ENCODE results near the gene TRABD2B. TPM values are rescaled to one million over a fixed set of nuclear protein-coding genes. Genes with fewer than 3 reads are reported as not detected.

The TRABD2B gene
- total RNA-seq, 2 experiments from 2014 or later, result not detected

GRCh38 chr1:48006264-48006663 lies 9.1 kb upstream of the TRABD2B start:
- peaks cover 11% of the 10 kb centered on the region for H3K27me3 Mint-ChIP-seq
- POLR2A ChIA-PET, result no interaction called here
- H3K4me3 Mint-ChIP-seq, result no peak overlapping the region
- H3K36me3 Mint-ChIP-seq, result peaks cover 1% of the 10 kb centered on the region
- no peaks in the 10 kb centered on the region for H3K9me3 Mint-ChIP-seq
- DNase-seq (no peak), ATAC-seq (ENCODE audit: low read depth) (no peak)
- no peak overlapping the region for H3K27ac Mint-ChIP-seq
- no peaks in the 10 kb centered on the region for H3K4me1 Mint-ChIP-seq

DNA sequence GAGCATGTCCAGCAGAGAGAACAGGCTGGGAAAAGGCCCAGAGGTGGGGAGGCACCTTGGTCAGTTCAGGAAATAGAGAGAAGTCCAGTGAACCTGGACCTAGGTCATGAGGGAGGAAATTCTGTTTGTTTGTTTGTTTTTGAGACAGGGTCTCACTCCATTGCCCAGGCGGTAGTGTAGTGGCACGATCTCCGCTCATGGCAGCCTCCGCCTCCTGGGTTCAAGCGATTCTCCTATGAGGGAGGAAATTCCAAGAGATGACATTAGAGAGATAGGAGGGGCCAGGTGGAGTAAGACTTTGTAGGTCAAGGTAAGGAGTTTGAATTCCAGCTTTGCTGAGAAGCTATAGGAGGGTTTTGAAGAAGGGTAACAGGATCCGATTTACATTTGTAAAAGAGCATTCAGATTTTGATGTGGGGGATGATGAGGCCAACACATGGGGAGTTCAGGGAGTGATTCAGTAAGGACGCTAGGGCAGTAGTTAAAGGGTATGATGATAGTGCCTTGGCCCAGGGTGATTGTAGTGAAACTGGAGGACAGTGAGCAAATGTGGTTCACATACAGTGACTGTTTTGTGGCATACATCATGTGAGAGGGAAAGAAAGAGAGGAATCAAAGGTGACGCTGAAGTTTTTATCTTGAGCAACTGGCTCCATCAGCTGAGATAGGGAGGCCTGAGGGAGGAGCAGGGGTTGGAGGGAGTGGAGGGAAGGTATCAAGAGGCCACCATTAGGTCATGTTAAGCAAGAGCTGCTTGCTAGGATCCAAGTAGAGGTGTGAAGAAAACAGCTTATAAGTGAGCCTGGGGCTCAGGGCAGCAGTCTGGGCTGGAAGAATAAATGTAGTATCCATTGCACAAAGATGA lies 8.3 kb upstream of the TRABD2B start:
- Mint-ChIP-seq H3K4me3 (no peak overlapping the region), H3K36me3 (no peaks in the 10 kb centered on the region), H3K4me1 (no peaks in the 10 kb centered on the region), H3K27me3 (peaks cover 6% of the 10 kb centered on the region), H3K9me3 (no peaks in the 10 kb centered on the region), H3K27ac (no peak overlapping the region)
- POLR2A ChIA-PET, result no interaction called here
- no peak for ATAC-seq (ENCODE audit: low read depth)
- DNase-seq, result no peak

GRCh38 chr1:48003741-48004531 lies 6.8 kb upstream of the TRABD2B start:
- ATAC-seq (ENCODE audit: low read depth), result no peak
- Mint-ChIP-seq H3K36me3 (no peaks in the 10 kb centered on the region), H3K4me1 (no peaks in the 10 kb centered on the region), H3K27ac (no peak overlapping the region), H3K27me3 (peaks cover 15% of the 10 kb centered on the region), H3K9me3 (no peaks in the 10 kb centered on the region), H3K4me3 (no peak overlapping the region)
- DNase-seq, result no peak
- POLR2A ChIA-PET, result no interaction called here

- Mint-ChIP-seq H3K4me3 (no peak overlapping the region), H3K4me1 (peaks cover 1% of the 10 kb centered on the region), H3K36me3 (no peaks in the 10 kb centered on the region), H3K9me3 (no peaks in the 10 kb centered on the region), H3K27ac (no peak overlapping the region), H3K27me3 (peaks cover 27% of the 10 kb centered on the region)
- ATAC-seq (ENCODE audit: low read depth) (no peak), DNase-seq (no peak)
- POLR2A ChIA-PET, result no interaction called here
These were observed 5.0 kb upstream of the TRABD2B start for GRCh38 chr1:48002142-48002541.

DNA sequence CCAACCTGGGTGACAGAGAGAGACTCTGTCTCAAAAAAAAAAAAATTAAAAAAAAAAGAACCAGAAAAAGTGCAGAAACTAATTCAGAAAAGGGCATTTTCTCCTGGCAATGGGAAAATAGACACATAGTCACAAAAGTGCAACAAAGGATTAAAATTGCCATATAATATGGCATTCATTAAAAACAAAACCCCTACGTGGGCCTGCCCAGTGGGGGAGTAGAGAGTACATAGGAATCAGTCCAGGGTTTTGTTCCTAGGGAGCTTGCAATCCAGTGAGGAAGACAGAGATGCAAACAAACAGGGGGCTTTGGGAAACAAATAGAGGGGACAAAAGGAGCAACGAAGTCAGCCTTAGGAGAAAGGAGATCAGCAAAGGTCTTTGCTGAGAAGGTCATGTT lies 4.5 kb upstream of the TRABD2B start:
- no peak overlapping the region for H3K4me3 Mint-ChIP-seq
- H3K27ac Mint-ChIP-seq, result no peak overlapping the region
- no peak for ATAC-seq (ENCODE audit: low read depth)
- H3K36me3 Mint-ChIP-seq, result no peaks in the 10 kb centered on the region
- peaks cover 1% of the 10 kb centered on the region for H3K4me1 Mint-ChIP-seq
- POLR2A ChIA-PET, result no interaction called here
- no peaks in the 10 kb centered on the region for H3K9me3 Mint-ChIP-seq
- peaks cover 27% of the 10 kb centered on the region for H3K27me3 Mint-ChIP-seq
- no peak for DNase-seq

- DNase-seq, result no peak
- no peaks in the 10 kb centered on the region for H3K9me3 Mint-ChIP-seq
- H3K36me3 Mint-ChIP-seq, result no peaks in the 10 kb centered on the region
- ATAC-seq (ENCODE audit: low read depth), result no peak
- H3K27me3 Mint-ChIP-seq, result peaks cover 32% of the 10 kb centered on the region
- no peak overlapping the region for H3K4me3 Mint-ChIP-seq
- H3K4me1 Mint-ChIP-seq, result peaks cover 1% of the 10 kb centered on the region
- H3K27ac Mint-ChIP-seq, result no peak overlapping the region
- POLR2A ChIA-PET, result no interaction called here
These were observed 3.7 kb upstream of the TRABD2B start for GRCh38 chr1:48000883-48001282.

- no peaks in the 10 kb centered on the region for H3K9me3 Mint-ChIP-seq
- no peak overlapping the region for H3K27ac Mint-ChIP-seq
- DNase-seq (no peak), ATAC-seq (ENCODE audit: low read depth) (no peak)
- H3K27me3 Mint-ChIP-seq, result peaks cover 44% of the 10 kb centered on the region
- no peaks in the 10 kb centered on the region for H3K36me3 Mint-ChIP-seq
- POLR2A ChIA-PET, result no interaction called here
- H3K4me3 Mint-ChIP-seq, result no peak overlapping the region
- H3K4me1 Mint-ChIP-seq, result peaks cover 1% of the 10 kb centered on the region
These were observed 1.9 kb upstream of the TRABD2B start for GRCh38 chr1:47999097-47999496.

GRCh38 chr1:47998396-47998990 lies 1.3 kb upstream of the TRABD2B start:
- Mint-ChIP-seq H3K9me3 (no peaks in the 10 kb centered on the region), H3K4me1 (peaks cover 1% of the 10 kb centered on the region), H3K27me3 (peaks cover 44% of the 10 kb centered on the region), H3K4me3 (peak overlapping the region; percentile 52), H3K27ac (no peak overlapping the region), H3K36me3 (no peaks in the 10 kb centered on the region)
- POLR2A ChIA-PET, result no interaction called here
- ATAC-seq (ENCODE audit: low read depth) (no peak), DNase-seq (no peak)

DNA sequence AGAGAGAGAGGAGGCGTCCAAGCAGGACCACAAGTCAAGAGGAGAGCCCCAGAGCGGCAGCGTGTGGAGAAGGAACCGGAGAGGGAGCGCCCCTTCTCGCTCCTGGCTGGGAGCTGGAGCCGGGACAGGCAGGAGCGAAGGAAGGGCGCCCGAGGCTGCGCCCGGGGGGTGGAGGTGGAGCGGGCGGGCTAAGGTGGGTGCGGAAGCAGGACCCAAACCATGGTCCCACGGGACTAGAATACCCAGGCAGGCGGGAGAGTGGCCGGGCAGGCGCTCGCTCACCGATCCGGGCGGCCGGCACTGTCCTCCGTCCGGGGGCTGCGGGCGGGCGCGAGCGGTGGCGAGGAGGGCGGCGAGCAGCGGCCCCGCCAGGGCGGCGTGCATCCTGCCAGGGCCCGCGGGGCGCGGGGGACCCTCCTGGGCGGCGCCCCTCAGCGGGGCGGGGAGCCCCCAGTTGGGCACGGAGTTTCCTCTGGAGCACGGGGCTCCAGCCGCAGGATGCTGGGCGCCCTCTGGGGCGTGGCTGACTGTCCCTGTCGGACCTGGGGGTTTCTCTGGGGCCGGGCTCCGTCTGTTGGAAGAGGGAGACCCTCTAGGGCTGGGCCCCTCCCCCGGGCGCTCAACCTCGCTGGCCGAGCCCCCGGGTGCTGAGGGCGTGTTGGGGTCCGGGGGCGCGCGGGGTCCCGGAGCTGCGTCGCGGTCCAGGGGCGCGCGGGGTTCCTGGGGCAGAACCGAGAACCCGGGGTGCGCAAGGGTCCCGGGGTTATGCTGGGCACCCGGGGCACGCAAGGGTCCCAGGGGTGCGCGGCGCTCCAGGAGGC lies 569 bp downstream of the TRABD2B start:
- no peaks in the 10 kb centered on the region for H3K9me3 Mint-ChIP-seq
- POLR2A ChIA-PET, result no interaction called here
- peaks cover 1% of the 10 kb centered on the region for H3K4me1 Mint-ChIP-seq
- DNase-seq (no peak), ATAC-seq (ENCODE audit: low read depth) (no peak)
- H3K27ac Mint-ChIP-seq, result no peak overlapping the region
- H3K4me3 Mint-ChIP-seq, result peak overlapping the region; percentile 40
- H3K27me3 Mint-ChIP-seq, result peaks cover 49% of the 10 kb centered on the region
- no peaks in the 10 kb centered on the region for H3K36me3 Mint-ChIP-seq

GRCh38 chr1:47996060-47996405 lies 1.2 kb downstream of the TRABD2B start:
- H3K4me3 Mint-ChIP-seq, result peak overlapping the region; percentile 40
- DNase-seq, result no peak
- no peak overlapping the region for H3K27ac Mint-ChIP-seq
- H3K27me3 Mint-ChIP-seq, result peaks cover 50% of the 10 kb centered on the region
- no peaks in the 10 kb centered on the region for H3K9me3 Mint-ChIP-seq
- no peaks in the 10 kb centered on the region for H3K36me3 Mint-ChIP-seq
- H3K4me1 Mint-ChIP-seq, result peaks cover 1% of the 10 kb centered on the region
- no peak for ATAC-seq (ENCODE audit: low read depth)
- POLR2A ChIA-PET, result no interaction called here

DNA sequence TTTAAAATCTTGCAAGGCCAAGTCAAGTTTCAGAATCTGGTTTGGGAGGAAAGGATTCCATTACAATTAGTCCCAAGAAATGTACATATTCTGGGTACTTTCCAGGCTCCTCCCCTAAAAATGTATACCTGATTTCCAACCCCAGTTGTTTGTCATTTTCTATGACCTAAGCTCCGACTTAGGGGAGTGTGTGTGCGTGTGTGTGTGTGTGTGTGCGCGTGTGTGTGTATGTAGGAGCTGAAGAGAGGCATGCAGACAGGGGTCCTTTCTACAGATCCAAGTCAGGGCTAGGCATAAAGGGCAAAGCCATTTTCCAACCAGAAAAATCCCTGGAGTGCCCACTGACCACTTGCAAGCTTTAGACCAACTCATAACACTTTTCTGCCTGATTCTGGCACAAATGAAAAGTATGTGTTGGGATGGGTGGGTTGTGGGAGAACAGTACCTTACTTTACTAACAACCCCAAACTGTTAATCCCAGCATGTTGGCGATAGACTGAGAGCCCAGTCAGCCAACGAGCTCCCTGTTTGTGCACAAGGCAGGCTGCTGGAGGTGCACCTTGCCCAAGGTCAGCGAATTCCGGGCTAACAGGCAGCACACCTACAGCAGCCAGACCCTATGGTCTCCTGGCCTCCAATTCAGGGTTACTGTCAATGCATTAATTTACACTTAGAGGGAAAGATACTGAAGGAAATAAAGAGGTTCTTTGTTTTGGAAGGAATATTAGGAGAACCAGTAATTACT lies 1.7 kb downstream of the TRABD2B start:
- H3K4me1 Mint-ChIP-seq, result peaks cover 1% of the 10 kb centered on the region
- no peak overlapping the region for H3K4me3 Mint-ChIP-seq
- ATAC-seq (ENCODE audit: low read depth) (no peak), DNase-seq (no peak)
- no peaks in the 10 kb centered on the region for H3K36me3 Mint-ChIP-seq
- no peak overlapping the region for H3K27ac Mint-ChIP-seq
- H3K9me3 Mint-ChIP-seq, result no peaks in the 10 kb centered on the region
- POLR2A ChIA-PET, result no interaction called here
- peaks cover 53% of the 10 kb centered on the region for H3K27me3 Mint-ChIP-seq

GRCh38 chr1:47993881-47994625 lies 3.1 kb downstream of the TRABD2B start:
- no peak for ATAC-seq (ENCODE audit: low read depth)
- no peak overlapping the region for H3K4me3 Mint-ChIP-seq
- no peaks in the 10 kb centered on the region for H3K36me3 Mint-ChIP-seq
- H3K27ac Mint-ChIP-seq, result no peak overlapping the region
- H3K4me1 Mint-ChIP-seq, result peaks cover 1% of the 10 kb centered on the region
- peaks cover 48% of the 10 kb centered on the region for H3K27me3 Mint-ChIP-seq
- H3K9me3 Mint-ChIP-seq, result no peaks in the 10 kb centered on the region
- no peak for DNase-seq
- POLR2A ChIA-PET, result no interaction called here

Data from activated naive CD8-positive, alpha-beta T cell treated with anti-CD3 and anti-CD28 coated beads, Interleukin-2, amount 10 ng/mL, durations not matched to agents 7 days and 5 days (primary cell).